ENCODE measurements around the gene MAP1LC3A.

The MAP1LC3A gene

DNA sequence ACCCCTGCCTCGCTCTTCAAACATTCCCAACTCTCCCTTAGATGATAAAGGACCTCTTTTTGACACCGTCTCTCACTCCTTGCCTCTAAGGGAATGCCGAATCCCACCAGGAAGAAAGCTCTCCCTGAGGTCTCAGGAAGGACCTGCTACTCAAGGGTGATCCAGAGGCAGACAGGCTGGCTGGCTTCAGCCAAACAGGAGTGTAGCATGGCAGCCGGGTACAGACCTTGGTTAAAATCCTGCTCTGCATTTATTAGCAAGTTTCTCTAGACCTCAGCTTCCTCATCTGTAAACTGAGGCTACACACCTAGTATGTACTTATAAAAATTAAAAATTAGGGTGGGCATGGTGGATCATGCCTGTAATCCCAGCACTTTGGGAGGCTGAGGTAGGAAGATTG, 17.2 kb downstream of the MAP1LC3A start:
- H3K27ac ChIP-seq (replicated peaks; ENCODE audit: low read length) = no peak overlapping the region

DNA sequence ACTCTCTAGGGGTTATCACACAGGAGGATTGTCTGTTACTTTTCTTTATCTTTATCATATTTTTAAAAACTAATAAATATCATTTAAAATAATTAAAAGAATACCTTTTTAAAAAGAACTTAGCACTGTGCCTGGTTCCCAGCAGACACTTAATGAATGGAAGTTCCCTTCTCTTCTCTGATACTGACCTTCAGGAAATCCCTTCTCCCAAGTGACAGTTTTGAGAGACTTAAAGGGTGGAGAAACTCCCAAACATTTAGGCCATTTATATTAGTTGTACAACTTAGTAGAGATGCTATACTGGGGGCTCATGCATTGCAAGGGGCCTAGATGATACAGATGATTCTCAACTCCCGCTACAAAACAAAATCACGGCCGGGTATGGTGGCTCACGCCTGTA, 18.5 kb downstream of the MAP1LC3A start:
- Histone ChIP-seq H2BK12ac (ENCODE audit: low read length) (no peak overlapping the region), H2BK15ac (ENCODE audit: low read length) (no peak overlapping the region), H2AK5ac (ENCODE audit: low read depth, low read length) (no peak overlapping the region), H2AFZ (ENCODE audit: low read length) (no peak overlapping the region), H3K4me1 (ENCODE audit: control insufficient read depth in 2 of 2, insufficient read depth in 1 of 2, low read depth in 1 of 2, low read length in 2 of 2) (peaks cover 0 to 3% of the 10 kb centered on the region in 2 donors), H3K18ac (ENCODE audit: low read length) (no peak overlapping the region), H3K79me1 (ENCODE audit: low read depth, low read length) (no peaks in the 10 kb centered on the region), H3K4me2 (ENCODE audit: insufficient read depth, low read length, poor library complexity, severe bottlenecking) (no peak overlapping the region), H3K4me3 (ENCODE audit: low read length in 2 of 2) (no peak overlapping the region), H3K9ac (ENCODE audit: low read depth, low read length, poor library complexity) (no peak overlapping the region), H3K36me3 (replicated peaks in 1 of 2; ENCODE audit: control insufficient read depth in 2 of 2, insufficient read depth in 2 of 2, low read length in 2 of 2) (peaks cover 5 to 63% of the 10 kb centered on the region in 2 donors), H2BK5ac (ENCODE audit: low read length) (no peak overlapping the region), H4K91ac (ENCODE audit: low read depth, low read length, poor library complexity) (no peak overlapping the region), H4K8ac (ENCODE audit: low read depth, low read length) (no peak overlapping the region), H3K27ac (replicated peaks; ENCODE audit: low read length) (no peak overlapping the region), H3K4ac (ENCODE audit: low read length) (no peak overlapping the region), H2BK120ac (ENCODE audit: low read depth, low read length) (no peak overlapping the region), H3K9me3 (replicated peaks in 1 of 2; ENCODE audit: control insufficient read depth in 2 of 2, insufficient read depth in 1 of 2, low read depth in 1 of 2, low read length in 2 of 2) (no peaks in the 10 kb centered on the region), H3K14ac (ENCODE audit: low read length) (no peak overlapping the region), H3K27me3 (ENCODE audit: control insufficient read depth in 3 of 3, insufficient read depth in 3 of 3, low read depth in 1 of 3, low read length in 3 of 3) (no peaks in the 10 kb centered on the region), H3K23ac (ENCODE audit: low read depth, low read length, poor library complexity) (no peak overlapping the region)
- WGBS, 2 donors (ENCODE audit: extremely low coverage in 2 of 2, insufficient read length in 2 of 2, insufficient replicate concordance in 1 of 2) = no CpG with 5 or more reads among the region's 4 CpGs
- DNase-seq (ENCODE audit: low spot score) = no peak

More for the DNA sequence above, 17.2 kb downstream of the MAP1LC3A start:
- DNase-seq (ENCODE audit: low spot score) = no peak
- Histone ChIP-seq H3K27me3 (ENCODE audit: control insufficient read depth in 3 of 3, insufficient read depth in 3 of 3, low read depth in 1 of 3, low read length in 3 of 3) (no peaks in the 10 kb centered on the region), H2BK5ac (ENCODE audit: low read length) (no peak overlapping the region), H2AFZ (ENCODE audit: low read length) (no peak overlapping the region), H3K9me3 (replicated peaks in 1 of 2; ENCODE audit: control insufficient read depth in 2 of 2, insufficient read depth in 1 of 2, low read depth in 1 of 2, low read length in 2 of 2) (no peaks in the 10 kb centered on the region), H2BK15ac (ENCODE audit: low read length) (no peak overlapping the region), H3K4me3 (ENCODE audit: low read length in 2 of 2) (no peak overlapping the region), H3K18ac (ENCODE audit: low read length) (no peak overlapping the region), H2BK120ac (ENCODE audit: low read depth, low read length) (no peak overlapping the region), H3K14ac (ENCODE audit: low read length) (no peak overlapping the region), H3K36me3 (replicated peaks in 1 of 2; ENCODE audit: control insufficient read depth in 2 of 2, insufficient read depth in 2 of 2, low read length in 2 of 2) (peaks cover 10 to 66% of the 10 kb centered on the region in 2 donors), H3K4me2 (ENCODE audit: insufficient read depth, low read length, poor library complexity, severe bottlenecking) (no peak overlapping the region), H4K8ac (ENCODE audit: low read depth, low read length) (no peak overlapping the region), H2BK12ac (ENCODE audit: low read length) (no peak overlapping the region), H3K4me1 (ENCODE audit: control insufficient read depth in 2 of 2, insufficient read depth in 1 of 2, low read depth in 1 of 2, low read length in 2 of 2) (no peaks in the 10 kb centered on the region), H2AK5ac (ENCODE audit: low read depth, low read length) (no peak overlapping the region), H3K9ac (ENCODE audit: low read depth, low read length, poor library complexity) (no peak overlapping the region), H3K79me1 (ENCODE audit: low read depth, low read length) (no peaks in the 10 kb centered on the region), H3K23ac (ENCODE audit: low read depth, low read length, poor library complexity) (no peak overlapping the region), H4K91ac (ENCODE audit: low read depth, low read length, poor library complexity) (no peak overlapping the region), H3K4ac (ENCODE audit: low read length) (no peak overlapping the region)
- WGBS, 2 donors (ENCODE audit: extremely low coverage in 2 of 2, insufficient read length in 2 of 2, insufficient replicate concordance in 1 of 2) = no CpG with 5 or more reads among the region's 4 CpGs

DNA sequence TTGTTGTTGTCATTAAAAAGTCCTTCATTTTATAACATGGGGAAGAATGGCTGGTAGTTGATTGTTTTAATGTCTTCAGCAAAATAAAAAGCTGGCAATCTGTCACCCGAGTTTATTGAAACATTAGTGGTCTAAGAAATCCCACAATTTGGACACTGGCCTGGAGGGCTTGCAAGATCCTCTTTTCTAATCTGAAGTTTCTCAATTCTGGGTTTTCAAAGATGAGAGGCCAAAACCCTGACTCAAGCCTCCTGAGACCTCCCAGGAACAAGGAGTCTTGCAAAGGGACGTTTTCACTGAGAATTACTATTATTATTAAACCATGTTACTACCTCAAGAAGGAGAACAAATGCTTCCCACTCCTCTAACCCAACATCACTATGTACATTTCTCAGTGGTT, 19.5 kb downstream of the MAP1LC3A start:
- Histone ChIP-seq H3K4ac (ENCODE audit: low read length) (no peak overlapping the region), H3K18ac (ENCODE audit: low read length) (no peak overlapping the region), H2BK12ac (ENCODE audit: low read length) (no peak overlapping the region), H3K23ac (ENCODE audit: low read depth, low read length, poor library complexity) (no peak overlapping the region), H3K4me1 (ENCODE audit: control insufficient read depth in 2 of 2, insufficient read depth in 1 of 2, low read depth in 1 of 2, low read length in 2 of 2) (peaks cover 0 to 10% of the 10 kb centered on the region in 2 donors), H2BK5ac (ENCODE audit: low read length) (no peak overlapping the region), H4K91ac (ENCODE audit: low read depth, low read length, poor library complexity) (no peak overlapping the region), H3K9ac (ENCODE audit: low read depth, low read length, poor library complexity) (no peak overlapping the region), H2AFZ (ENCODE audit: low read length) (no peak overlapping the region), H3K4me2 (ENCODE audit: insufficient read depth, low read length, poor library complexity, severe bottlenecking) (no peak overlapping the region), H2AK5ac (ENCODE audit: low read depth, low read length) (no peak overlapping the region), H3K14ac (ENCODE audit: low read length) (no peak overlapping the region), H4K8ac (ENCODE audit: low read depth, low read length) (no peak overlapping the region), H3K9me3 (replicated peaks in 1 of 2; ENCODE audit: control insufficient read depth in 2 of 2, insufficient read depth in 1 of 2, low read depth in 1 of 2, low read length in 2 of 2) (no peaks in the 10 kb centered on the region), H3K4me3 (ENCODE audit: low read length in 2 of 2) (no peak overlapping the region), H3K27ac (replicated peaks; ENCODE audit: low read length) (no peak overlapping the region), H2BK15ac (ENCODE audit: low read length) (no peak overlapping the region), H3K36me3 (replicated peaks in 1 of 2; ENCODE audit: control insufficient read depth in 2 of 2, insufficient read depth in 2 of 2, low read length in 2 of 2) (peaks cover 5 to 58% of the 10 kb centered on the region in 2 donors), H2BK120ac (ENCODE audit: low read depth, low read length) (no peak overlapping the region), H3K79me1 (ENCODE audit: low read depth, low read length) (no peaks in the 10 kb centered on the region), H3K27me3 (ENCODE audit: control insufficient read depth in 3 of 3, insufficient read depth in 3 of 3, low read depth in 1 of 3, low read length in 3 of 3) (no peaks in the 10 kb centered on the region)
- WGBS, 2 donors (ENCODE audit: extremely low coverage in 2 of 2, insufficient read length in 2 of 2, insufficient replicate concordance in 1 of 2) = no CpG with 5 or more reads among the region's 2 CpGs
- DNase-seq (ENCODE audit: low spot score) = no peak

DNA sequence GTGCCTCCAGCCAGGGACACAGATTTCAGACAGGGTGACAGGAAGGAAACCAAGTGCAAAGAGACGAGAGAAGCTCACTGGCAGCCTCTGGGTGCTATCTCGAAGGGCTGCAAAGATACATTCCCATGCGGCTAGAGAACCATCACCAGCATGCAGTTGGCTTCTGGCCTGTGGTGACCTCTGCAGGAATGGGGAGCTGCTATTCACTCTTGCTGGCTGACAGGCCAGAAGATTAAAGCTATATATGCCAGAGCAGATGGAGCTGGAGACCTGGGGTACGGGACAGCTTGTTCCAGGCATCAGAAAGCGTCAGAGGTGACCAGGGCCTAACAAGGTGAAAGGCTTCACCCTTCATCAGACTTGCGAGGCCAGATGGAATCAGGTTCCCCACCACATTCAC, 20.0 kb downstream of the MAP1LC3A start:
- Histone ChIP-seq H2AFZ (ENCODE audit: low read length) (no peak overlapping the region), H3K23ac (ENCODE audit: low read depth, low read length, poor library complexity) (no peak overlapping the region), H4K91ac (ENCODE audit: low read depth, low read length, poor library complexity) (no peak overlapping the region), H3K4me1 (ENCODE audit: control insufficient read depth in 2 of 2, insufficient read depth in 1 of 2, low read depth in 1 of 2, low read length in 2 of 2) (peaks cover 0 to 11% of the 10 kb centered on the region in 2 donors), H3K4ac (ENCODE audit: low read length) (no peak overlapping the region), H2AK5ac (ENCODE audit: low read depth, low read length) (peak overlapping the region; percentile 18), H3K9ac (ENCODE audit: low read depth, low read length, poor library complexity) (no peak overlapping the region), H2BK5ac (ENCODE audit: low read length) (no peak overlapping the region), H3K27me3 (ENCODE audit: control insufficient read depth in 3 of 3, insufficient read depth in 3 of 3, low read depth in 1 of 3, low read length in 3 of 3) (no peaks in the 10 kb centered on the region), H3K4me2 (ENCODE audit: insufficient read depth, low read length, poor library complexity, severe bottlenecking) (no peak overlapping the region), H3K18ac (ENCODE audit: low read length) (no peak overlapping the region), H3K79me1 (ENCODE audit: low read depth, low read length) (no peaks in the 10 kb centered on the region), H3K36me3 (replicated peaks in 1 of 2; ENCODE audit: control insufficient read depth in 2 of 2, insufficient read depth in 2 of 2, low read length in 2 of 2) (peaks cover 5 to 55% of the 10 kb centered on the region in 2 donors), H3K4me3 (ENCODE audit: low read length in 2 of 2) (no peak overlapping the region), H2BK120ac (ENCODE audit: low read depth, low read length) (no peak overlapping the region), H4K8ac (ENCODE audit: low read depth, low read length) (no peak overlapping the region), H2BK12ac (ENCODE audit: low read length) (no peak overlapping the region), H3K27ac (replicated peaks; ENCODE audit: low read length) (no peak overlapping the region), H2BK15ac (ENCODE audit: low read length) (no peak overlapping the region), H3K9me3 (replicated peaks in 1 of 2; ENCODE audit: control insufficient read depth in 2 of 2, insufficient read depth in 1 of 2, low read depth in 1 of 2, low read length in 2 of 2) (no peaks in the 10 kb centered on the region), H3K14ac (ENCODE audit: low read length) (no peak overlapping the region)
- whole genome bisulfite sequencing, 2 donors (ENCODE audit: extremely low coverage in 2 of 2, insufficient read length in 2 of 2, insufficient replicate concordance in 1 of 2) = no CpG with 5 or more reads among the region's 6 CpGs
- DNase-seq (ENCODE audit: low spot score) = no peak

Measured in neuronal stem cell (in vitro differentiated cells).